DND-41 (cell line): Measurements from ENCODE around the gene HOXD4.

Experiments
- ATAC-seq: fragments of 200-7000 bp; cut with Tn5 transposase; 3 replicates; pipeline ENCODE4 v1.9.1; 2021; ENCODE audit warnings: low read depth; ENCODE audit not compliant: insufficient read depth
- DNase-seq: peaks from one replicate; pipeline ENCODE4 v3.0.0-alpha.2; 2020
- H2AFZ ChIP-seq: 2 replicates; pipeline ENCODE4 v1.6.0; 2012; ENCODE audit warnings: low read depth, low read length
- H3K27ac ChIP-seq: 2 replicates; pipeline ENCODE4 v1.5.1; 2012; ENCODE audit warnings: low read length, inconsistent platforms
- H3K27me3 ChIP-seq: fragments of 200-600 bp; sonication (generic); 2 replicates; pipeline ENCODE4 v1.6.0; 2012; ENCODE audit warnings: low read length, mild to moderate bottlenecking, inconsistent platforms; ENCODE audit not compliant: insufficient read depth, poor library complexity
- H3K36me3 ChIP-seq: 2 replicates; pipeline ENCODE4 v1.5.1; 2012; ENCODE audit warnings: low read length, inconsistent platforms; ENCODE audit not compliant: insufficient read depth
- H3K4me1 ChIP-seq: 2 replicates; pipeline ENCODE4 v1.5.1; 2012; ENCODE audit warnings: mild to moderate bottlenecking, low read length; ENCODE audit not compliant: insufficient read depth
- H3K4me2 ChIP-seq: 2 replicates; pipeline ENCODE4 v1.6.0; 2012; ENCODE audit warnings: mild to moderate bottlenecking, moderate library complexity, low read length, inconsistent platforms; ENCODE audit not compliant: insufficient read depth
- H3K4me3 ChIP-seq, 2 experiments: fragments of 200-600 bp in 1 of 2; shearing (Covaris generic) in 1 of 2; 2 replicates each; pipeline ENCODE4 v1.5.1; 2012 to 2016; ENCODE audit warnings: inconsistent platforms in 2 of 2, low read length in 2 of 2, mild to moderate bottlenecking in 2 of 2, low read depth in 1 of 2, moderate library complexity in 1 of 2
- H3K79me2 ChIP-seq: 2 replicates; pipeline ENCODE4 v1.6.0; 2012; ENCODE audit warnings: low read length, inconsistent platforms; ENCODE audit not compliant: insufficient read depth
- H3K9ac ChIP-seq: 2 replicates; pipeline ENCODE4 v1.6.0; 2012; ENCODE audit warnings: low read depth, mild to moderate bottlenecking, inconsistent platforms, low read length, moderate library complexity
- H3K9me3 ChIP-seq: 2 replicates; pipeline ENCODE4 v1.5.1; 2012; ENCODE audit warnings: low read length, moderate library complexity, mild to moderate bottlenecking, inconsistent platforms; ENCODE audit not compliant: insufficient read depth, severe bottlenecking
- H4K20me1 ChIP-seq: 2 replicates; pipeline ENCODE4 v1.6.0; 2012; ENCODE audit warnings: low read length; ENCODE audit not compliant: insufficient read depth
- EZH2 ChIP-seq: IDR thresholded peaks from 3 replicates; pipeline ENCODE4 v1.6.1; 2012; ENCODE audit warnings: borderline replicate concordance, low read depth, mild to moderate bottlenecking, moderate library complexity, low read length, inconsistent platforms; ENCODE audit not compliant: severe bottlenecking
- TF ChIP-seq, protein P1 (sequence below): IDR thresholded peaks from 2 replicates; pipeline ENCODE4 v1.5.1; 2012; ENCODE audit warnings: borderline replicate concordance, low read length, moderate library complexity, mild to moderate bottlenecking; ENCODE audit not compliant: poor library complexity, severe bottlenecking; ENCODE audit errors: extremely low read depth

Gene HOXD4

DNA sequence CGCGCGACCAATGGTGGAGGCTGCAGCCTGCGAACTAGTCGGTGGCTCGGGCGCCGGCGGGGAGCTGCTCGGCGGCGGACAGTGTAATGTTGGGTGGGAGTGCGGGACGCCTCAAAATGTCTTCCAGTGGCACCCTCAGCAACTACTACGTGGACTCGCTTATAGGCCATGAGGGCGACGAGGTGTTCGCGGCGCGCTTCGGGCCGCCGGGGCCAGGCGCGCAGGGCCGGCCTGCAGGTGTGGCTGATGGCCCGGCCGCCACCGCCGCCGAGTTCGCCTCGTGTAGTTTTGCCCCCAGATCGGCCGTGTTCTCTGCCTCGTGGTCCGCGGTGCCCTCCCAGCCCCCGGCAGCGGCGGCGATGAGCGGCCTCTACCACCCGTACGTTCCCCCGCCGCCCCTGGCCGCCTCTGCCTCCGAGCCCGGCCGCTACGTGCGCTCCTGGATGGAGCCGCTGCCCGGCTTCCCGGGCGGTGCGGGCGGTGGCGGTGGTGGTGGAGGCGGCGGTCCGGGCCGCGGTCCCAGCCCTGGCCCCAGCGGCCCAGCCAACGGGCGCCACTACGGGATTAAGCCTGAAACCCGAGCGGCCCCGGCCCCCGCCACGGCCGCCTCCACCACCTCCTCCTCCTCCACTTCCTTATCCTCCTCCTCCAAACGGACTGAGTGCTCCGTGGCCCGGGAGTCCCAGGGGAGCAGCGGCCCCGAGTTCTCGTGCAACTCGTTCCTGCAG is 28.5 kb upstream of the HOXD4 start, which contains the start of gene HOXD9:
HOXD9 (plus strand) TSS at position 37 of the 728 bp plus-strand sequence; CDS start at position 87, 50 bp downstream.
- TF ChIP-seq, protein P1, sequence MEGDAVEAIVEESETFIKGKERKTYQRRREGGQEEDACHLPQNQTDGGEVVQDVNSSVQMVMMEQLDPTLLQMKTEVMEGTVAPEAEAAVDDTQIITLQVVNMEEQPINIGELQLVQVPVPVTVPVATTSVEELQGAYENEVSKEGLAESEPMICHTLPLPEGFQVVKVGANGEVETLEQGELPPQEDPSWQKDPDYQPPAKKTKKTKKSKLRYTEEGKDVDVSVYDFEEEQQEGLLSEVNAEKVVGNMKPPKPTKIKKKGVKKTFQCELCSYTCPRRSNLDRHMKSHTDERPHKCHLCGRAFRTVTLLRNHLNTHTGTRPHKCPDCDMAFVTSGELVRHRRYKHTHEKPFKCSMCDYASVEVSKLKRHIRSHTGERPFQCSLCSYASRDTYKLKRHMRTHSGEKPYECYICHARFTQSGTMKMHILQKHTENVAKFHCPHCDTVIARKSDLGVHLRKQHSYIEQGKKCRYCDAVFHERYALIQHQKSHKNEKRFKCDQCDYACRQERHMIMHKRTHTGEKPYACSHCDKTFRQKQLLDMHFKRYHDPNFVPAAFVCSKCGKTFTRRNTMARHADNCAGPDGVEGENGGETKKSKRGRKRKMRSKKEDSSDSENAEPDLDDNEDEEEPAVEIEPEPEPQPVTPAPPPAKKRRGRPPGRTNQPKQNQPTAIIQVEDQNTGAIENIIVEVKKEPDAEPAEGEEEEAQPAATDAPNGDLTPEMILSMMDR, result no peak
- no peak for TF ChIP-seq EZH2
- Histone ChIP-seq H3K79me2 (no peaks in the 10 kb centered on the region), H3K4me1 (peaks cover 4% of the 10 kb centered on the region; the same call in 1 of the 2 replicates), H3K9ac (no peak within 1 kb of the TSS), H3K4me3 (no peak within 1 kb of the TSS), H2AFZ (no peak within 1 kb of the TSS), H3K36me3 (no peaks in the 10 kb centered on the region), H3K9me3 (no peaks in the 10 kb centered on the region), H3K4me2 (no peak within 1 kb of the TSS), H3K27me3 (no peaks in the 10 kb centered on the region), H4K20me1 (no peaks in the 10 kb centered on the region), H3K27ac (no peak within 1 kb of the TSS)
- ATAC-seq (no peak), DNase-seq (no peak)

DNA sequence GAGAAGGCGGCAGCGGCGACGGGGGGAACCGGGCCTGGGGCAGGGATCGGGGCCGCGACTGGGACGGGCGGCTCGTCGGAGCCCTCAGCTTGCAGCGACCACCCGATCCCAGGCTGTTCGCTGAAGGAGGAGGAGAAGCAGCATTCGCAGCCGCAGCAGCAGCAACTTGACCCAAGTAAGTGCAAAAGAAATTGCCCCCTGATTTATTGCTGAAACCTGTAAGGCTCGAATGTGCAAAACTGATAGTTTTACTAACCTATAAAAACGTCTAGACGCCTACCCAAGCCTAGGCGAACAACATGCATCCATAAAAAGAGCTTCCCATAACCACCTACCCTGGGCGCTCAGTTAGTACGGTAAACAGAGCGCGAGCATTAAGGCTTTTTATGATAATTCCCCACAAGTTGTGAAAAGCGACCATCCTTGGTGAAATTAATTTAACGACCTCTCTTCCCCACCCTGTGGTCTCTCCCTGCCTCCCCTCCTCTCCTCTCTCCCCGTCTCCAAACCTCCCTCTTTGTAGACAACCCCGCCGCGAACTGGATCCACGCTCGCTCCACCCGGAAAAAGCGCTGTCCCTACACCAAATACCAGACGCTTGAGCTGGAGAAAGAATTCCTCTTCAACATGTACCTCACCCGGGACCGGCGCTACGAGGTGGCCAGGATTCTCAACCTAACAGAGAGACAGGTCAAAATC is 27.8 kb upstream of the HOXD4 start:
- no peak overlapping the region for H3K9ac ChIP-seq
- H3K79me2 ChIP-seq, result no peaks in the 10 kb centered on the region
- no peaks in the 10 kb centered on the region for H3K27me3 ChIP-seq
- no peak overlapping the region for H3K4me2 ChIP-seq
- H3K9me3 ChIP-seq, result no peaks in the 10 kb centered on the region
- no peak overlapping the region for H2AFZ ChIP-seq
- DNase-seq (no peak), ATAC-seq (no peak)
- H4K20me1 ChIP-seq, result no peaks in the 10 kb centered on the region
- TF ChIP-seq, protein P1, result no peak
- no peak for TF ChIP-seq EZH2
- H3K36me3 ChIP-seq, result no peaks in the 10 kb centered on the region
- H3K4me1 ChIP-seq, result peaks cover 4% of the 10 kb centered on the region; the same call in 1 of the 2 replicates
- H3K4me3 ChIP-seq, result no peak overlapping the region
- H3K27ac ChIP-seq, result no peak overlapping the region

DNA sequence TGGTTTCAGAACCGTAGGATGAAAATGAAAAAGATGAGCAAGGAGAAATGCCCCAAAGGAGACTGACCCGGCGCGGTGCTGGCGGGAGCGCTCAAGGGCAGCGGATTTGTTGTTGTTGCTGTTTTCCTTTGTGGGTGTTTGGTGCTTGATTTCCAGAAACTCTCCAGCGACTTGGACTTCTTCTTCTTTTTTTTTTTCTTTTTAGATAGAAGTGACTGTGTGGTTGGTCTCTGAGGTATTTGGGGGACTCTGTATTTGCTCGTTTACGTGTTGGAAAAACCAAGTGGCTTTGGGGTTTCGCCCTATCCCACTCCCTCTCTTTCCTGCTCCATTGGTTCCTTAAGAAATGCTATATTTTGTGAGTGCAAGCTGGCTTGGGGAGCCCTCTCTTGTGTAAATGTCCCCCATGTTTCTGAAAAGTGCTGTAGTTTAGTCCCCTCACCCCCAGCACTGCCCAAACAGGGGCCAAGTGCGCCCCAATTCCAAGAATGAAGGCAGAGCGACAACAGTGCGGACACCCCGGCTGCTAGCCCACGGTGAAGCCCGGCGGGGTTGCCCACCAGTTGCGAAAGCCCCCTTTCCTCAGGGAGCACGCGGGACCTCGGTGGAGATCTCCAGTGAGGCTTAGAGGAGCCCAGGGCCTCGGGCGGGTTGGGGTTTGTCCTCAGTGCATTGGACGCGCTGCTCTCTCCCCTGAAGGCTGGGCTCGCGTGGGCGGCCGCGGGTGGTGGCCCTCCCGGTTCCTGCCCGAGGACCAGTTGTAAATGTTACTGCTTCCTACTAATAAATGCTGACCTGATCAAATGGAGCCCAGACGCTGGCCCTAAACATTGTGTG is 27.0 kb upstream of the HOXD4 start:
- Histone ChIP-seq H3K4me2 (no peak overlapping the region), H3K4me3 (no peak overlapping the region), H3K79me2 (no peaks in the 10 kb centered on the region), H2AFZ (no peak overlapping the region), H3K9me3 (no peaks in the 10 kb centered on the region), H3K27ac (no peak overlapping the region), H3K4me1 (peaks cover 4% of the 10 kb centered on the region; the same call in 1 of the 2 replicates), H3K36me3 (no peaks in the 10 kb centered on the region), H3K9ac (no peak overlapping the region), H4K20me1 (no peaks in the 10 kb centered on the region), H3K27me3 (no peaks in the 10 kb centered on the region)
- TF ChIP-seq, protein P1, result no peak
- no peak for TF ChIP-seq EZH2
- ATAC-seq, result no peak
- no peak for DNase-seq
